DND-41 (cell line): ENCODE data around the gene SOX13.

Experiments used
- ATAC-seq: fragments of 200-7000 bp; cut with Tn5 transposase; 3 replicates; pipeline ENCODE4 v1.9.1; 2021; ENCODE audit warnings: low read depth; ENCODE audit not compliant: insufficient read depth
- DNase-seq: peaks from one replicate; pipeline ENCODE4 v3.0.0-alpha.2; 2020
- H2AFZ ChIP-seq: 2 replicates; pipeline ENCODE4 v1.6.0; 2012; ENCODE audit warnings: low read depth, low read length
- H3K27ac ChIP-seq: 2 replicates; pipeline ENCODE4 v1.5.1; 2012; ENCODE audit warnings: low read length, inconsistent platforms
- H3K27me3 ChIP-seq: fragments of 200-600 bp; sonication (generic); 2 replicates; pipeline ENCODE4 v1.6.0; 2012; ENCODE audit warnings: low read length, mild to moderate bottlenecking, inconsistent platforms; ENCODE audit not compliant: insufficient read depth, poor library complexity
- H3K36me3 ChIP-seq: 2 replicates; pipeline ENCODE4 v1.5.1; 2012; ENCODE audit warnings: low read length, inconsistent platforms; ENCODE audit not compliant: insufficient read depth
- H3K4me1 ChIP-seq: 2 replicates; pipeline ENCODE4 v1.5.1; 2012; ENCODE audit warnings: mild to moderate bottlenecking, low read length; ENCODE audit not compliant: insufficient read depth
- H3K4me2 ChIP-seq: 2 replicates; pipeline ENCODE4 v1.6.0; 2012; ENCODE audit warnings: mild to moderate bottlenecking, moderate library complexity, low read length, inconsistent platforms; ENCODE audit not compliant: insufficient read depth
- H3K4me3 ChIP-seq, 2 experiments: fragments of 200-600 bp in 1 of 2; shearing (Covaris generic) in 1 of 2; 2 replicates each; pipeline ENCODE4 v1.5.1; 2012 to 2016; ENCODE audit warnings: inconsistent platforms in 2 of 2, low read length in 2 of 2, mild to moderate bottlenecking in 2 of 2, low read depth in 1 of 2, moderate library complexity in 1 of 2
- H3K79me2 ChIP-seq: 2 replicates; pipeline ENCODE4 v1.6.0; 2012; ENCODE audit warnings: low read length, inconsistent platforms; ENCODE audit not compliant: insufficient read depth
- H3K9ac ChIP-seq: 2 replicates; pipeline ENCODE4 v1.6.0; 2012; ENCODE audit warnings: low read depth, mild to moderate bottlenecking, inconsistent platforms, low read length, moderate library complexity
- H3K9me3 ChIP-seq: 2 replicates; pipeline ENCODE4 v1.5.1; 2012; ENCODE audit warnings: low read length, moderate library complexity, mild to moderate bottlenecking, inconsistent platforms; ENCODE audit not compliant: insufficient read depth, severe bottlenecking
- H4K20me1 ChIP-seq: 2 replicates; pipeline ENCODE4 v1.6.0; 2012; ENCODE audit warnings: low read length; ENCODE audit not compliant: insufficient read depth
- EZH2 ChIP-seq: IDR thresholded peaks from 3 replicates; pipeline ENCODE4 v1.6.1; 2012; ENCODE audit warnings: borderline replicate concordance, low read depth, mild to moderate bottlenecking, moderate library complexity, low read length, inconsistent platforms; ENCODE audit not compliant: severe bottlenecking
- TF ChIP-seq, protein P1 (sequence below): IDR thresholded peaks from 2 replicates; pipeline ENCODE4 v1.5.1; 2012; ENCODE audit warnings: borderline replicate concordance, low read length, moderate library complexity, mild to moderate bottlenecking; ENCODE audit not compliant: poor library complexity, severe bottlenecking; ENCODE audit errors: extremely low read depth

Gene SOX13

DNA sequence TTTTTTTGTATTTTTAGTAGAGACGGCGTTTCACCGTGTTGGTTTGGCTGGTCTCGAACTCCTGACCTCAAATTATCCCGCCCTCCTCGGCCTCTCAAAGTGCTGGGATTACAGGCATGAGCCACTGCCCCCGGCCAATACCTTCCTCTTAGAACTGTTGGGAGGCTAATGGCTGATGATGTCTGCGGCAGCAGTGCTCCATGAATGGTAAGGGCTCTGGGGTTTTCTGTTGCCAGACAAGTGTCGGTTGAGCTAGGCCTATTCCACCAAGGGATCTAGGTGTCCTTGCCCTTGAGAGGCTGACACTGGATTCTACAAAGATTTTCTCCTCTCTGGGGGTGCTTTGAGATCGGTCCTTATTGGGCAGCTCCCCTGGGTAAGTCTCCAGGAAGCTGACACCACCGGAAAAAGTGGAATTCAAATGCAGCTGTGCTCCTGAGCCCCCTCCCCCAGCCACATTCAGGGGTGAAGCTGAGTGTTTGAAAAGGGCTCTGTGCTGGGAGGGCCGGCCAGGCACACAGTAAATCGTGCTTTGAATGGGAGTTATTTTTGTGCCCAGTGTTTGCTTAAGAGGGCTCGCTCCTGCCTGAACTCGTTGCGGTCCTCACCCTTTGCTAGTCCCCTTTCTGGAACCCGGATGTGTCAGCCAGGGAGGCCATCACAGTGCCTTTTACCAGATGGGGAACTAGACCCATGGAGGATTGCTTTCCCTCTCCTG, 5.2 kb downstream of the SOX13 start:
- TF ChIP-seq, protein P1, sequence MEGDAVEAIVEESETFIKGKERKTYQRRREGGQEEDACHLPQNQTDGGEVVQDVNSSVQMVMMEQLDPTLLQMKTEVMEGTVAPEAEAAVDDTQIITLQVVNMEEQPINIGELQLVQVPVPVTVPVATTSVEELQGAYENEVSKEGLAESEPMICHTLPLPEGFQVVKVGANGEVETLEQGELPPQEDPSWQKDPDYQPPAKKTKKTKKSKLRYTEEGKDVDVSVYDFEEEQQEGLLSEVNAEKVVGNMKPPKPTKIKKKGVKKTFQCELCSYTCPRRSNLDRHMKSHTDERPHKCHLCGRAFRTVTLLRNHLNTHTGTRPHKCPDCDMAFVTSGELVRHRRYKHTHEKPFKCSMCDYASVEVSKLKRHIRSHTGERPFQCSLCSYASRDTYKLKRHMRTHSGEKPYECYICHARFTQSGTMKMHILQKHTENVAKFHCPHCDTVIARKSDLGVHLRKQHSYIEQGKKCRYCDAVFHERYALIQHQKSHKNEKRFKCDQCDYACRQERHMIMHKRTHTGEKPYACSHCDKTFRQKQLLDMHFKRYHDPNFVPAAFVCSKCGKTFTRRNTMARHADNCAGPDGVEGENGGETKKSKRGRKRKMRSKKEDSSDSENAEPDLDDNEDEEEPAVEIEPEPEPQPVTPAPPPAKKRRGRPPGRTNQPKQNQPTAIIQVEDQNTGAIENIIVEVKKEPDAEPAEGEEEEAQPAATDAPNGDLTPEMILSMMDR: no peak
- TF ChIP-seq EZH2: no peak
- no peaks in the 10 kb centered on the region for H3K79me2 ChIP-seq
- H3K27ac ChIP-seq: no peak overlapping the region
- no peak for ATAC-seq
- no peak overlapping the region for H3K4me2 ChIP-seq
- H2AFZ ChIP-seq: no peak overlapping the region
- no peak overlapping the region for H3K9ac ChIP-seq
- H3K9me3 ChIP-seq: no peaks in the 10 kb centered on the region
- no peaks in the 10 kb centered on the region for H4K20me1 ChIP-seq
- DNase-seq: no peak
- H3K36me3 ChIP-seq: no peaks in the 10 kb centered on the region
- H3K4me3 ChIP-seq: no peak overlapping the region
- no peaks in the 10 kb centered on the region for H3K4me1 ChIP-seq
- peaks cover under 1% of the 10 kb centered on the region for H3K27me3 ChIP-seq

GRCh38 chr1:204079608-204079999, 6.7 kb downstream of the SOX13 start:
- Histone ChIP-seq H4K20me1 (no peaks in the 10 kb centered on the region), H2AFZ (no peak overlapping the region), H3K4me3 (no peak overlapping the region), H3K9ac (no peak overlapping the region), H3K36me3 (no peaks in the 10 kb centered on the region), H3K9me3 (no peaks in the 10 kb centered on the region), H3K79me2 (no peaks in the 10 kb centered on the region), H3K4me1 (no peaks in the 10 kb centered on the region), H3K4me2 (no peak overlapping the region), H3K27me3 (peaks cover 10% of the 10 kb centered on the region), H3K27ac (no peak overlapping the region)
- ATAC-seq (no peak), DNase-seq (no peak)
- TF ChIP-seq, protein P1: no peak
- TF ChIP-seq EZH2: no peak

GRCh38 chr1:204080163-204080903, 7.4 kb downstream of the SOX13 start:
- no peak for ATAC-seq
- Histone ChIP-seq H3K9me3 (no peaks in the 10 kb centered on the region), H4K20me1 (no peaks in the 10 kb centered on the region), H3K4me2 (no peak overlapping the region), H3K27me3 (peaks cover 10% of the 10 kb centered on the region), H3K9ac (no peak overlapping the region), H3K4me3 (no peak overlapping the region), H2AFZ (no peak overlapping the region), H3K4me1 (no peaks in the 10 kb centered on the region), H3K79me2 (no peaks in the 10 kb centered on the region), H3K27ac (no peak overlapping the region), H3K36me3 (no peaks in the 10 kb centered on the region)
- TF ChIP-seq EZH2: no peak
- TF ChIP-seq, protein P1: no peak
- no peak for DNase-seq
